Activated naive CD8-positive, alpha-beta T cell treated with anti-CD3 and anti-CD28 coated beads, Interleukin-2, amount 50 U/mL, for 24 hours (primary cell): ENCODE data around the gene ASAH2.
A peak's percentile ranks its signal among the peaks of the same experiment; 100 is the strongest.

ENCODE experiments used
- ATAC-seq: fragments of 150-1000 bp; cut with Tn5 transposase; one replicate; pipeline ENCODE4 v1.10.0; 2021
- DNase-seq: peaks from one replicate; pipeline ENCODE4 v3.0.0; 2021
- H3K27ac Mint-ChIP-seq: one replicate; pipeline ENCODE4 v1.8.0; 2021; ENCODE audit warnings: mild to moderate bottlenecking, mixed read lengths
- H3K27me3 Mint-ChIP-seq: one replicate; pipeline ENCODE4 v1.8.0; 2021; ENCODE audit warnings: mixed read lengths
- H3K36me3 Mint-ChIP-seq: one replicate; pipeline ENCODE4 v1.8.0; 2021; ENCODE audit warnings: low read depth, mixed read lengths
- H3K4me1 Mint-ChIP-seq: one replicate; pipeline ENCODE4 v1.8.0; 2021; ENCODE audit warnings: mixed read lengths
- H3K4me3 Mint-ChIP-seq: one replicate; pipeline ENCODE4 v1.8.0; 2021; ENCODE audit warnings: mild to moderate bottlenecking, moderate library complexity, mixed read lengths
- H3K9me3 Mint-ChIP-seq: one replicate; pipeline ENCODE4 v1.8.0; 2021; ENCODE audit warnings: mixed read lengths

Gene ASAH2

DNA sequence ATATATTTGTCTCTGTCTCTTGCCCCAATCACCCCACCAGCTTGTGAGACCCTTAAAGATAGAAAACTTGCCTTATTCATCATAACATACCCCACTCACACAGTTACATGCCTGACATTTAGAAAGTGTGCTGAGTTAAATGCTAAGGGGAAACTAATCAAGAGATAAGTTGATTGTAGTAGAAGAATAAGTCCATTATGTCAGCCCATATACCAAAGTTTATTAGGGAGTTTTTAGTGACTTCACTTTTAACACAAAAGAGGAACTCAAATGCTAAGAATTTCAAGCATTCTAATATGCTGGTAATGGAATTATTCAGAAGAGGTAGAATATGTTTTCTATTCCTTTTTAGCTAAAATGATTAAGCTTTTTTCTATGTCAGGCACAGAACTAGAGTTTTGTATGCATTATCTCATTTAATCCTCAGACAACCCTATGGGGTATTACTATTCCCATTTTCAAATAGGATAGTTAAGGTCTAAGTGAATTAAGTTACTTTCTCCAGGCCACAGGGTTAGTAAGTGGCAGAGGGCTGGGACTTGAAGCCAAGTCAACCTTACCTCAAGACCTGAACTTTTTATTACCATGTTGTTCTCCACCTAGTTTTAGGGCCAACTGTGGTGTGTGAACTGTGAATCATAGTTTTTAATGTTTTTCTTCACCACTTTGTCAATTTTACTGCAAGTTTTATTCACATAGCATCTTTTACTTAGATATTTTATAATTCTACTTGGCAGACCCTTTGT is 19.6 kb downstream of the ASAH2 start:
- Mint-ChIP-seq H3K27ac (no peak overlapping the region), H3K9me3 (no peaks in the 10 kb centered on the region), H3K36me3 (no peaks in the 10 kb centered on the region), H3K4me1 (peaks cover 4% of the 10 kb centered on the region), H3K27me3 (peaks cover 35% of the 10 kb centered on the region), H3K4me3 (no peak overlapping the region)
- no peak for DNase-seq
- no peak for ATAC-seq

GRCh38 chr10:50229460-50229859 is 21.9 kb downstream of the ASAH2 start:
- DNase-seq (no peak), ATAC-seq (no peak)
- no peaks in the 10 kb centered on the region for H3K9me3 Mint-ChIP-seq
- H3K36me3 Mint-ChIP-seq, result no peaks in the 10 kb centered on the region
- H3K4me3 Mint-ChIP-seq, result no peak overlapping the region
- peaks cover 5% of the 10 kb centered on the region for H3K4me1 Mint-ChIP-seq
- H3K27ac Mint-ChIP-seq, result no peak overlapping the region
- H3K27me3 Mint-ChIP-seq, result peaks cover 30% of the 10 kb centered on the region

DNA sequence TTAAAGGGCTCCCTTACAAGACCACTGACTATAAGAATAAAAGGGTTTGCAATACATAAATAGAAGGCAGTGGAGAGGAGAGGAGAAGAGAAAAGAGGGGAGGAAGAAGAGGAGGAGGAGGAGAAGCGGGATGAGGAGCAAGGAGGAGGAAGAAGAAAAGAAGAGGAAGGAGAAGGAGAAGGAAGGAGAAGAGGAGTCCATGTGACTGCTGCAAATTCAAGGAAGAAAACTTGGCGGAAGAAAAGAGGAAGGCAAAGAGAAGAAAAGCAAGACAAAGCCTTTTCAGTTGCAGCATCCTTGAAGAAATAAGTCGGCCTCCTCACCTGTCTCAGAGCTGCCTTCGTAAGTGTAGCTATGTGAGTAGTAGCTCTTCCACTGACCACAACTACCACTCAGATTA is 22.6 kb downstream of the ASAH2 start:
- ATAC-seq, result no peak
- Mint-ChIP-seq H3K27me3 (peaks cover 25% of the 10 kb centered on the region), H3K9me3 (no peaks in the 10 kb centered on the region)

GRCh38 chr10:50226610-50227009 is 24.7 kb downstream of the ASAH2 start:
- Mint-ChIP-seq H3K9me3 (no peaks in the 10 kb centered on the region), H3K4me1 (peaks cover 6% of the 10 kb centered on the region)

More for the DNA sequence above, 22.6 kb downstream of the ASAH2 start:
- H3K4me3 Mint-ChIP-seq, result no peak overlapping the region
- no peak for DNase-seq
- peaks cover 6% of the 10 kb centered on the region for H3K4me1 Mint-ChIP-seq
- no peaks in the 10 kb centered on the region for H3K36me3 Mint-ChIP-seq
- H3K27ac Mint-ChIP-seq, result no peak overlapping the region

DNA sequence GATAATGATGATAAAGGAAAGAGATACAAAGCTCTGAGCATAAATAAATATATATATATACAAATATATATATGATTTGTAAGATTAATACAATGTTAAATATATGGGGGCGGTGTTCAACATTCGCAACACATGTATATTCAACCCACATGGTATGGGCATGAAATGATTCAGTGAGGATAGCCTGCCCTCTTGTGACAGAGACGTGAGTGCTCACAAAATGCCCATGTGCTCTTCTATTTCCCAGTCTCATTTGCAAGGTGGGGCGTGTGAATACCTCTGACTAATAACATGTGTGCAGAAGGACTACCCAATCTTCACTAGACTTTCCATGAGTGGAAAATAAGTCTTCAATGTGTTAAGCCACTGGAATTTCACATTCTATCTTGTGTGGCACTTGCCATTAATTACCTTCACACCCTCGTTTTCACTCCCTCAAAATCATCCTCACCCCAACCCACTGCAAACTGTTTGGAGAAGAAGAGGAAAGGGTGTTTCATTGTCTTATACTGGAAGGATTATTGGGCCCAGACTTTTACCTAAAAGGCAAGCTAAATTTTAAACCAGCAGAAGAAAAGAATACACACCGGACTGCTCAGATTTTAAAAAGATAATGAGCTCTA is 26.9 kb downstream of the ASAH2 start:
- Mint-ChIP-seq H3K4me1 (peaks cover 6% of the 10 kb centered on the region), H3K9me3 (no peaks in the 10 kb centered on the region), H3K27ac (peak overlapping the region; percentile 28), H3K4me3 (no peak overlapping the region), H3K36me3 (no peaks in the 10 kb centered on the region), H3K27me3 (peaks cover 20% of the 10 kb centered on the region)
- DNase-seq (peak; percentile 20), ATAC-seq (peak; percentile 96)

More at GRCh38 chr10:50226610-50227009, 24.7 kb downstream of the ASAH2 start:
- no peak for DNase-seq
- Mint-ChIP-seq H3K4me3 (no peak overlapping the region), H3K27me3 (peaks cover 25% of the 10 kb centered on the region), H3K36me3 (no peaks in the 10 kb centered on the region), H3K27ac (no peak overlapping the region)
- no peak for ATAC-seq

DNA sequence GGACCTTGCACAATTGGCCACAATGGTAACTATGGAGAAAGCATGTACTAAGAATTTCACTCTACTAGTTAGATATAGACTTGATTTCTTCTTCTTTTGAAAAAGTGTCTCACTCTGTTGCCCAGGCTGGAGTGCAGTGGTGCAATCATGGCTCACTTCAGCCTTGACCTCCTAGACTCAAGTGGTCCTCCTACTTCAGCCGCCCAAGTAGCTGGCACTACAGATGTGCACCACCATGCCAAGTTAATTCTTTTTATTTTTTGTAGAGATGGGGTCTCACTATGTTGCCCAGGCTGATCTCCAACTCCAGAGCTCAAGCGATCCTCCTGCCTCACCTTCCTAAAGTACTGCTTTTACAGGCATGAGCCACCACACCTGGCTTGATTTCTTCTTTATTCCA is 29.1 kb downstream of the ASAH2 start:
- Mint-ChIP-seq H3K27ac (no peak overlapping the region), H3K9me3 (no peaks in the 10 kb centered on the region), H3K4me3 (no peak overlapping the region), H3K4me1 (peaks cover 6% of the 10 kb centered on the region), H3K27me3 (peaks cover 22% of the 10 kb centered on the region), H3K36me3 (no peaks in the 10 kb centered on the region)
- ATAC-seq, result no peak
- DNase-seq, result no peak

DNA sequence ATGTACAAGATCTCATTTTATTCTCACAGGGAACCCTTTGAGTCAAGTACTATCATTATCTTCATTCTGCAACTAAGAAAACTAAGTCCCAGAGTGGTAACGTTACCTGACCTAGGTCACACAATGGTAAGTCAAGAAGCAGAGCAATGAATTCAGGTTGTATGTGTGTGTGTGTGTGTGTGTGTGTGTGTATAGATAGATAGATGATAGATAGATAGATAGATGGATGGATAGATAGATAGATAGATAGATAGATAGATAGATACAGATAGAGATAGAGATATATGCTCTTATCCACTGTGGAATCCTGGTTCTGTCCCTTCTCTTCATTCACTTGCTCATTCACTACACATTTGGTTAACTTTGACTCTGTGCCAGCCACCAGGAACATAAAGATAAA is 29.8 kb downstream of the ASAH2 start:
- ATAC-seq (no peak), DNase-seq (no peak)
- peaks cover 21% of the 10 kb centered on the region for H3K27me3 Mint-ChIP-seq
- no peaks in the 10 kb centered on the region for H3K36me3 Mint-ChIP-seq
- H3K9me3 Mint-ChIP-seq, result no peaks in the 10 kb centered on the region
- no peak overlapping the region for H3K4me3 Mint-ChIP-seq
- H3K27ac Mint-ChIP-seq, result no peak overlapping the region
- peaks cover 6% of the 10 kb centered on the region for H3K4me1 Mint-ChIP-seq

- Mint-ChIP-seq H3K4me3 (no peak overlapping the region), H3K36me3 (no peaks in the 10 kb centered on the region), H3K27me3 (peaks cover 28% of the 10 kb centered on the region), H3K9me3 (no peaks in the 10 kb centered on the region), H3K27ac (no peak overlapping the region), H3K4me1 (peaks cover 3% of the 10 kb centered on the region)
- no peak for DNase-seq
- no peak for ATAC-seq
These were observed 31.7 kb downstream of the ASAH2 start for GRCh38 chr10:50219646-50220045.

GRCh38 chr10:50219200-50219599 is 32.1 kb downstream of the ASAH2 start:
- DNase-seq (no peak), ATAC-seq (no peak)
- Mint-ChIP-seq H3K4me1 (no peaks in the 10 kb centered on the region), H3K4me3 (no peak overlapping the region), H3K27ac (no peak overlapping the region), H3K27me3 (peaks cover 30% of the 10 kb centered on the region), H3K9me3 (no peaks in the 10 kb centered on the region), H3K36me3 (no peaks in the 10 kb centered on the region)

GRCh38 chr10:50216894-50217293 is 34.4 kb downstream of the ASAH2 start:
- Mint-ChIP-seq H3K27me3 (peaks cover 26% of the 10 kb centered on the region), H3K27ac (no peak overlapping the region), H3K4me3 (no peak overlapping the region), H3K9me3 (no peaks in the 10 kb centered on the region), H3K36me3 (no peaks in the 10 kb centered on the region), H3K4me1 (no peaks in the 10 kb centered on the region)
- ATAC-seq (no peak), DNase-seq (no peak)

DNA sequence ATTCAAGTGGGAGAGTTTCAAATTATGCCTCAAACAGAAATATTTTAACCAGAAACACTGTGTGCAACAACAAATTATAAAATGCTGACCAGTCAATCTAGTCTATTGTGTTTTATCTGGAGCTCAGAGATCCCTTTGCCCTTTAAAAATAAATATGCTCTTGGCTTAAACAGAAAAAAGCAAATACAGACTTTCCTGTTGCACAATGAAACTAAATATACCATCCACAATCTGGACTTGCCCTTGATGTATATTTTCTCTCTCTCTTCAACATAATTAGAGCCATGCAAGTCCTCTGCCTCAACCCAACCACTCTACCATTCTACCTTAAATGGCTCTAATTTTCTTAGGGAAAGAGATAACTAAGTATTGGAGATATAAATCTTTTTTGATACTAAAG is 34.9 kb downstream of the ASAH2 start:
- no peak overlapping the region for H3K4me3 Mint-ChIP-seq

DNA sequence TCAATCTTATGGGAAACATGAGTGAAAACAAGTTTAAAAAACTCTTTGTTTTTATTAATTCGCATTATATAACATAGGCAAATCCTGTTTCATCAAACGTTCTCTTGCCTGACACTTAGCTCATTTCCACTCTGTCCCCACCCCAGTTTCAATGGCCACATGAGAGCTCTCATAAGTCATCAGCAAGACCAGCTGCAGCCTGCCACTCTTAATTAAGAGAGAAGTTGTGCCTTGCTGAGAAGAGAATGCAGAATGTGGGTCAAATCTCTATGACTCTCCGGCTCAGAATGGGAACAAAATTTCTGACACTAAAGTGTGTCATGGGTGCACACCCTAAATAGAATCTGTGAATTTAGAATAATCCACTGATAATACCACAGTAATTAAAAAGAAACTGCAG is 39.6 kb downstream of the ASAH2 start:
- Mint-ChIP-seq H3K36me3 (no peaks in the 10 kb centered on the region), H3K27ac (no peak overlapping the region), H3K27me3 (peaks cover 17% of the 10 kb centered on the region), H3K4me3 (no peak overlapping the region), H3K4me1 (no peaks in the 10 kb centered on the region), H3K9me3 (no peaks in the 10 kb centered on the region)
- ATAC-seq (no peak), DNase-seq (no peak)

More for the DNA sequence above, 34.9 kb downstream of the ASAH2 start:
- Mint-ChIP-seq H3K27ac (no peak overlapping the region), H3K9me3 (no peaks in the 10 kb centered on the region), H3K36me3 (no peaks in the 10 kb centered on the region), H3K27me3 (peaks cover 23% of the 10 kb centered on the region), H3K4me1 (no peaks in the 10 kb centered on the region)
- ATAC-seq, result no peak
- no peak for DNase-seq

DNA sequence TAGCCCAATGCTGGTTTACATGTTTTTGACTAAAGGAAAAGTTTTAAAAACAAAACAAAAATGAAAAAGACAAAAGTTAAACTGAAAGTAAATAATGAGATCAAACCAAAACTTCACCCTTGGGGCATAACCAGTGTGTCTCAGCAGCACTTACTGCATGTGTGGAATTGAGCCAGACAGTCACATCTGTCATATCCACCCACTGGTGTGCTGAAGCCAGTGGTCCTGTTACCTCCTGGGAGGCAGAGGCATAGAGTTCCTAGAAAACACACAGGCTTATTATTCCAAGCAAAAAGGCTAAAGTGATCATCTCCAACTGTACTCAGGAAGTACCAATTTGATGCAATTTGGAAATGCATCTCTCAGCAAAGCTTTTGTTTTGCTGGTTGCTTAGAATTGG is 40.4 kb downstream of the ASAH2 start:
- Mint-ChIP-seq H3K36me3 (no peaks in the 10 kb centered on the region), H3K9me3 (no peaks in the 10 kb centered on the region), H3K4me3 (no peak overlapping the region), H3K27me3 (peaks cover 16% of the 10 kb centered on the region), H3K27ac (no peak overlapping the region), H3K4me1 (no peaks in the 10 kb centered on the region)
- DNase-seq (no peak), ATAC-seq (no peak)
